HG02759 (cell line): ENCODE results near the gene PELI3.
A peak's percentile ranks its signal among the peaks of the same experiment; 100 is the strongest.

Experiments
- ATAC-seq: cut with Tn5 transposase; IDR thresholded peaks from one replicate; pipeline ENCODE4 v1.9.1; 2021; ENCODE audit warnings: mild to moderate bottlenecking, moderate library complexity; ENCODE audit not compliant: unreplicated experiment

PELI3 gene

GRCh38 chr11:66497206-66497605 is 30.5 kb downstream of the PELI3 start:
- ATAC-seq, result no peak

DNA sequence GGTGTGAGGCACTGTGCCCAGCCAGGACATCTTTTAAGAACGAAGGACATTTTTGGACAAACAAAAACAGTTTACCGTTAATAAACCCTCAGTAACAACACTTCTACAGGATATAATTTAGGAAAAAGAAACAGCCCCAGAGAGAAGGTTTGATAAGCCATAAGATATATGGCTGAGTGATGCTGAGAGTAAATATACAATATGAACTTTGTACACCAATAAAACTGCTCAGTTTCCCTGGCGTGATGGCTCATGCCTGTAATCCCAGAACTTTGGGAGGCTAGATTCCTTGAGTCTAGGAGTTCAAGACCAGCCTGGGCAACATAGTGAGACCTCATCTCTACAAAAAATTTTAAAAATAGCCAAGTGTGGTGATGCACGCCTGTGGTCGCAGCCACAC is 31.8 kb downstream of the PELI3 start:
- ATAC-seq, result no peak

DNA sequence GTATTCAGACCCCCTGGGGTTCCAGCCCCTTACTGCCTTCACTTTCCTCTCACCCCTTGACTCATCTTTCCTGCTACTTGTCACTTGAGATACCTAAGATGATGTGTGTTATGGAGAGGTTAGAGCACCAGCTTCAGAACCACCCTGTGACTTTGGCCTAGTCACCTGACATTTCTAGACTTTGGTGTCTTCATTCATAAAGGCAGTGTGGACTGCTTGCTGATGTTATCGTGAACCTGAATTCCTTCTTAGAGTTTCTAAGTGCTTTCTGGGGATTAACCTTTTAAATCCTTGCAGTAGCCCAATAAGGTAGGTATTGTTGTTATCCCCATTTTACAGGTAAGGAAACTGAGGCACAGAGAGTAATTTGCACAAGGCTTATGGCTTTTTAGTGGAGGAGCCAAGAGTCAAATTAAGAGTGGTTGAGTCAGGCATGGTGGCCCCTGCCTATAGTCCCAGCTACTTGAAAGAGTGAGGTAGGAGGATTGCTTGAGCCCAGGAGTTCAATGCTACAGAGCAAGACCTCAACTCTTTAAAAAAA is 38.6 kb downstream of the PELI3 start:
- ATAC-seq, result no peak

- no peak for ATAC-seq
These were observed 42.4 kb downstream of the PELI3 start for GRCh38 chr11:66509131-66509561.

DNA sequence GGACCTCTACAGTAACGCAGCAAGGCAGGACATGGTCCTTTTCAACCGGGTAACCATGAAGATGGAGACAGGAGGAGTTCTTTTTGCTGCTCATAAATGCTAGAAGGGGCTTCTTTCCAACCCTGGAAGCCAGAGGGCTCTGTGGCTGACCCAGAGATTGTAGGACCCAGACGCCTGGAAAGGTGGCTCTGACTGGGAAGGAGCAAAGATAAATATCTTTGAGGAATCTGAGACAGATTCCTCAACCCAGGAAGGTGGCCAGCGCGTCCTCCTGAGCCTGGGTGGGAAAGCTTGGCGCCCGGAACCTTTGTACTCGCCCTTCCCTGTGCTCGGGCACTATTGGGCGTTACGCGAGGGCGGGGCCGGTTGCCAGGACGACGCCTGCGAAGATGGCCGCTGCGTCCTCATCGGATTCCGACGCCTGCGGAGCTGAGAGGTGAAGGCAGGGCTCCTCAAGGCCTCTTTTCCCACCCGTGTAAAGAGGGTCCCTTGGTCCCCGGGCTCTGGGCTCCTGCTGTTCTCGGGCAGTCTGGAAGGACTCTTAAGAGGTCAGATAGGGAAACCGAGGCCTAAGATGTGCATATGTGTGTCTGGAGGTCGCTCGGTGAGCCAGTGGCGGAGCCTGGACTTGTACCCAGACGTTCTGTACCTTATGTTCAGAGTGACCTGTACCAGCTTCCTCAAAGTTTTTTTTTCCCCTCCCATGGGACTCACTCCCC is 43.7 kb downstream of the PELI3 start, which contains the start of gene BBS1:
Gene BBS1, plus strand, starts transcription at position 365 of the 719 bp plus-strand sequence. Its CDS starts 25 bp downstream, at position 390.
- ATAC-seq, result peak; percentile 93

- ATAC-seq, result no peak
These were observed 44.3 kb downstream of the PELI3 start for GRCh38 chr11:66510990-66511339.

DNA sequence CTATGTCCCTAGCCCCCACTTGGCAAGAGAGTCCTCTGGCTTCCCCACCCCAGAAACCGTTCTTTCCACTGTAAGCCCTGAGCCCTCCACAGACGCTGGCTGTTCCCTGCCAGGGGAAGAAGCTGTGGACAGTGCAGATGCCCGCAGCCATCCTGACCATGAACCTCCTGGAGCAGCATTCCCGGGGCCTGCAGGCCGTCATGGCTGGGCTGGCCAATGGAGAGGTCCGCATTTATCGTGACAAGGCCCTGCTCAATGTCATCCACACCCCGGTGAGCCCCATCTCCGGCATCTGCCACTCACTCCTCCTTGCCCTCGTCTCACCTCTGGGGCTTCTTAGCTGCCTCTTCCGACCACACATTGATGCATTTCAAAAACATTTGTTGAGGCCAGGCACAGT is 56.9 kb downstream of the PELI3 start:
- ATAC-seq, result no peak

DNA sequence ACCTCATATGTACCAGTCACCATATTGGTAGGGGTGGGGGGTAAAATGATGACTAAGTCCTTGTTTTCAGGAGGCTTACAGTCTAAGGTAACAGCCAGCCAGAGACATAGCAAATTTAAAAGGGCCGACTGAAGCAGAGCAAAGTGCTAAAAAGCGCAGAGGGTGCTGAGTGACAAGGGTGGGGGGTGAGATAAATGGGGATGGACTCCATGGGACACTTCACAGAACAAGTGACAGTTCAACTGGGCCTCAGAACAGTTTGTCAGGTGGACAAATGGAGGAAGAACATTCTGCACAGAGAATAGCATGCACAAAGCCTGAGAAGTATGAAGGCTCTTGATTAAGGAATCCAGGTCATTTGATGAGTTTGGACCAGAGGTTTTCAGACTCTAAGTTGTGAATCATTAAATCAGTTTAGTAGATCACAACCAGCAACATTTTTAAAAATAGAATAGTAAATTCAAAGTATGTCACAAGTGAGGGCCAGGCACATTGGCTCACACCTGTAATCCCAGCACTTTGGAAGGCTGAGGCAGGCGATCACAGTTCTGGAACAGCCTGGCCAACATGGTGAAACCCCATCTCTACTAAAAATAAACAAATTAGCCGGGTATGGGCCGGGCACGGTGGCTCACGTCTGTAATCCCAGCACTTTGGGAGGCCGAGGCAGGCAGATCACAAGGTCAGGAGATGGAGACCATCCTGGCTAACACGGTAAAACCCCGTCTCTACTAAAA is 57.8 kb downstream of the PELI3 start:
- ATAC-seq, result no peak
